Astrocyte (in vitro differentiated cells and primary cell): ENCODE data around the gene HP1BP3. TPM values are rescaled to one million over a fixed set of nuclear protein-coding genes. Genes with fewer than 3 reads are reported as not detected.
A peak's percentile ranks its signal among the peaks of the same experiment; 100 is the strongest.

ENCODE experiments used
- DNase-seq: peaks from one replicate; pipeline ENCODE4 v3.0.0-alpha.2; 2010; ENCODE audit warnings: low read depth
- FAIRE-seq: peaks from 2 replicates; lab custom pipeline; 2011; peaks lifted over from hg19 to GRCh38; lab: Jason Lieb, UNC
- H2AFZ ChIP-seq: 2 replicates; pipeline ENCODE4 v1.6.0; 2012; ENCODE audit warnings: low read depth, low read length, inconsistent platforms
- H3K27ac ChIP-seq: 2 replicates; pipeline ENCODE4 v1.5.1; 2011; ENCODE audit warnings: low read depth, low read length, inconsistent platforms
- H3K27me3 ChIP-seq: 2 replicates; pipeline ENCODE4 v1.6.0; 2011; ENCODE audit warnings: low read length, inconsistent platforms; ENCODE audit not compliant: insufficient read depth
- H3K36me3 ChIP-seq: 2 replicates; pipeline ENCODE4 v1.5.1; 2011; ENCODE audit warnings: low read length, inconsistent platforms; ENCODE audit not compliant: insufficient read depth
- H3K4me1 ChIP-seq: 2 replicates; pipeline ENCODE4 v1.5.1; 2011; ENCODE audit warnings: low read length, inconsistent platforms; ENCODE audit not compliant: insufficient read depth
- H3K4me2 ChIP-seq: 2 replicates; pipeline ENCODE4 v1.6.0; 2012; ENCODE audit warnings: low read length, inconsistent platforms
- H3K4me3 ChIP-seq: 2 replicates; pipeline ENCODE4 v1.5.1; 2011; ENCODE audit warnings: low read depth, mild to moderate bottlenecking, low read length, inconsistent platforms; ENCODE audit not compliant: insufficient read depth
- H3K79me2 ChIP-seq: 2 replicates; pipeline ENCODE4 v1.6.0; 2012; ENCODE audit warnings: mild to moderate bottlenecking, low read length, inconsistent platforms; ENCODE audit not compliant: insufficient read depth
- H3K9ac ChIP-seq: 2 replicates; pipeline ENCODE4 v1.6.0; 2012; ENCODE audit warnings: mild to moderate bottlenecking, low read length, inconsistent platforms
- H3K9me3 ChIP-seq: 2 replicates; pipeline ENCODE4 v1.5.1; 2012; ENCODE audit warnings: low read depth, mild to moderate bottlenecking, low read length, inconsistent platforms; ENCODE audit not compliant: insufficient read depth
- H4K20me1 ChIP-seq: 2 replicates; pipeline ENCODE4 v1.6.0; 2012; ENCODE audit warnings: low read length, inconsistent platforms; ENCODE audit not compliant: insufficient read depth
- H3K27ac Mint-ChIP-seq: one replicate; pipeline ENCODE4 v1.8.0; 2021; ENCODE audit warnings: mild to moderate bottlenecking, mixed read lengths; ENCODE audit not compliant: unreplicated experiment
- H3K27me3 Mint-ChIP-seq: one replicate; pipeline ENCODE4 v1.8.0; 2021; ENCODE audit warnings: low read depth, mixed read lengths; ENCODE audit not compliant: unreplicated experiment
- H3K36me3 Mint-ChIP-seq: one replicate; pipeline ENCODE4 v1.8.0; 2021; ENCODE audit warnings: low read depth, mixed read lengths; ENCODE audit not compliant: unreplicated experiment
- H3K4me1 Mint-ChIP-seq: one replicate; pipeline ENCODE4 v1.8.0; 2021; ENCODE audit warnings: low read depth, mixed read lengths; ENCODE audit not compliant: unreplicated experiment
- H3K4me3 Mint-ChIP-seq: one replicate; pipeline ENCODE4 v1.8.0; 2021; ENCODE audit warnings: mild to moderate bottlenecking, moderate library complexity, mixed read lengths; ENCODE audit not compliant: unreplicated experiment
- H3K9me3 Mint-ChIP-seq: one replicate; pipeline ENCODE4 v1.8.0; 2021; ENCODE audit warnings: mild to moderate bottlenecking, mixed read lengths; ENCODE audit not compliant: unreplicated experiment
- CTCF ChIP-seq: IDR thresholded peaks from 2 replicates; pipeline ENCODE4 v1.5.1; 2011; ENCODE audit warnings: low read depth, mild to moderate bottlenecking, inconsistent platforms, low read length, moderate library complexity; ENCODE audit not compliant: insufficient read depth
- EZH2 ChIP-seq: IDR thresholded peaks from 2 replicates; pipeline ENCODE4 v1.6.1; 2012; ENCODE audit warnings: mild to moderate bottlenecking, low read length, inconsistent platforms; ENCODE audit not compliant: insufficient read depth
- total RNA-seq: library from RNA; stranded (reverse); gene quantifications from 2 replicates; pipeline ENCODE4 v1.2.1, GENCODE V29; 2021

The HP1BP3 gene
- total RNA-seq, 1 donor from 2014 or later: 156 TPM

GRCh38 chr1:20770314-20771087 lies 16.6 kb downstream of the HP1BP3 start:
- H3K4me1 Mint-ChIP-seq: no peaks in the 10 kb centered on the region
- H2AFZ ChIP-seq: no peak overlapping the region
- no peaks in the 10 kb centered on the region for H3K9me3 ChIP-seq
- H3K9ac ChIP-seq: no peak overlapping the region
- H4K20me1 ChIP-seq: peaks cover 26% of the 10 kb centered on the region
- H3K9me3 Mint-ChIP-seq: no peaks in the 10 kb centered on the region
- H3K79me2 ChIP-seq: peaks cover 46% of the 10 kb centered on the region
- no peaks in the 10 kb centered on the region for H3K27me3 ChIP-seq
- H3K36me3 Mint-ChIP-seq: peaks cover 8% of the 10 kb centered on the region
- H3K4me3 Mint-ChIP-seq: peak overlapping the region; percentile 37
- H3K27me3 Mint-ChIP-seq: no peaks in the 10 kb centered on the region
- no peak for FAIRE-seq
- no peak for DNase-seq
- TF ChIP-seq EZH2: no peak
- no peak for TF ChIP-seq CTCF
- no peak overlapping the region for H3K4me2 ChIP-seq
- H3K36me3 ChIP-seq: peaks cover 73% of the 10 kb centered on the region
- no peak overlapping the region for H3K27ac ChIP-seq
- no peak overlapping the region for H3K4me3 ChIP-seq
- H3K4me1 ChIP-seq: no peaks in the 10 kb centered on the region
- H3K27ac Mint-ChIP-seq: no peak overlapping the region

GRCh38 chr1:20767271-20767670 lies 19.8 kb downstream of the HP1BP3 start:
- Histone ChIP-seq H3K79me2 (peaks cover 25% of the 10 kb centered on the region), H3K9ac (no peak overlapping the region), H4K20me1 (peaks cover 19% of the 10 kb centered on the region), H3K36me3 (peaks cover 72% of the 10 kb centered on the region), H3K4me2 (no peak overlapping the region), H3K4me3 (no peak overlapping the region), H3K27ac (no peak overlapping the region), H3K27me3 (no peaks in the 10 kb centered on the region), H2AFZ (no peak overlapping the region), H3K9me3 (no peaks in the 10 kb centered on the region), H3K4me1 (no peaks in the 10 kb centered on the region)
- Mint-ChIP-seq H3K4me1 (no peaks in the 10 kb centered on the region), H3K4me3 (no peak overlapping the region), H3K27ac (no peak overlapping the region), H3K36me3 (peaks cover 12% of the 10 kb centered on the region), H3K27me3 (no peaks in the 10 kb centered on the region), H3K9me3 (no peaks in the 10 kb centered on the region)
- FAIRE-seq (no peak), DNase-seq (no peak)
- no peak for TF ChIP-seq CTCF
- TF ChIP-seq EZH2: no peak

- H3K4me1 Mint-ChIP-seq: no peaks in the 10 kb centered on the region
- DNase-seq (no peak), FAIRE-seq (no peak)
- no peak overlapping the region for H3K4me2 ChIP-seq
- no peak overlapping the region for H3K9ac ChIP-seq
- no peak for TF ChIP-seq CTCF
- TF ChIP-seq EZH2: no peak
- H3K27ac ChIP-seq: no peak overlapping the region
- H3K36me3 ChIP-seq: peaks cover 71% of the 10 kb centered on the region
- H3K9me3 Mint-ChIP-seq: no peaks in the 10 kb centered on the region
- no peaks in the 10 kb centered on the region for H3K4me1 ChIP-seq
- no peaks in the 10 kb centered on the region for H3K9me3 ChIP-seq
- peaks cover 15% of the 10 kb centered on the region for H4K20me1 ChIP-seq
- H3K36me3 Mint-ChIP-seq: peaks cover 18% of the 10 kb centered on the region
- no peaks in the 10 kb centered on the region for H3K27me3 ChIP-seq
- peaks cover 3% of the 10 kb centered on the region for H3K79me2 ChIP-seq
- no peaks in the 10 kb centered on the region for H3K27me3 Mint-ChIP-seq
- no peak overlapping the region for H3K4me3 ChIP-seq
- H3K4me3 Mint-ChIP-seq: no peak overlapping the region
- no peak overlapping the region for H3K27ac Mint-ChIP-seq
- no peak overlapping the region for H2AFZ ChIP-seq
Measured at GRCh38 chr1:20763417-20763816, 23.7 kb downstream of the HP1BP3 start.
